Activated CD4-positive, alpha-beta T cell treated with anti-CD3 and anti-CD28 coated beads for 36 hours (primary cell): ENCODE measurements around the gene PIK3IP1. TPM values are rescaled to one million over a fixed set of nuclear protein-coding genes. Genes with fewer than 3 reads are reported as not detected.
"Not testable (repeated sequence)": the region's sequence is repeated elsewhere in the genome, so short reads cannot be mapped to it uniquely, and the experiment has no call there.

Experiments used
- ATAC-seq: fragments of 200-7000 bp; cut with Tn5 transposase; one replicate; pipeline ENCODE4 v1.10.0; 2021; ENCODE audit warnings: mild to moderate bottlenecking, moderate library complexity
- CTCF ChIA-PET: fragments of 350-600 bp; sonication (Branson Sonifier 250); formaldehyde crosslinking; loops from one replicate; lab custom pipeline; 2021; ENCODE audit warnings: antibody characterized with exemption; lab: Charles Lee
- POLR2A ChIA-PET: fragments of 350-600 bp; sonication (Branson Sonifier 250); formaldehyde crosslinking; loops from one replicate; lab custom pipeline; 2021; ENCODE audit warnings: antibody characterized with exemption, inconsistent platforms; lab: Charles Lee
- DNase-seq: peaks from one replicate; pipeline ENCODE4 v3.0.0-alpha.2; 2020
- H3K27ac Mint-ChIP-seq: one replicate; pipeline ENCODE4 v1.8.0; 2021; ENCODE audit warnings: mixed read lengths
- H3K27me3 Mint-ChIP-seq: one replicate; pipeline ENCODE4 v1.8.0; 2021; ENCODE audit warnings: mixed read lengths
- H3K36me3 Mint-ChIP-seq: one replicate; pipeline ENCODE4 v1.8.0; 2021; ENCODE audit warnings: low read depth, mixed read lengths
- H3K4me1 Mint-ChIP-seq: one replicate; pipeline ENCODE4 v1.8.0; 2021; ENCODE audit warnings: mixed read lengths
- H3K4me3 Mint-ChIP-seq: one replicate; pipeline ENCODE4 v1.8.0; 2021; ENCODE audit warnings: mild to moderate bottlenecking, moderate library complexity, mixed read lengths
- H3K9me3 Mint-ChIP-seq: one replicate; pipeline ENCODE4 v1.8.0; 2021; ENCODE audit warnings: low read depth, mixed read lengths
- intact Hi-C, 2 experiments: fragments of 100-400 bp; cut with DNase I in 1 of 2; cut with micrococcal nuclease in 1 of 2; formaldehyde crosslinking; loops; one replicate each; pipeline versions ENCODE4 v1.14.2 to v1.15.1; 2022 to 2024; cut with DNase I, micrococcal nuclease
- total RNA-seq, 2 experiments: library from RNA; stranded (reverse); gene quantifications; one replicate each; pipeline ENCODE4 v1.2.3, GENCODE V29; 2021

The PIK3IP1 gene
- total RNA-seq, 2 experiments from 2014 or later, result 14.2 to 15.1 TPM

DNA sequence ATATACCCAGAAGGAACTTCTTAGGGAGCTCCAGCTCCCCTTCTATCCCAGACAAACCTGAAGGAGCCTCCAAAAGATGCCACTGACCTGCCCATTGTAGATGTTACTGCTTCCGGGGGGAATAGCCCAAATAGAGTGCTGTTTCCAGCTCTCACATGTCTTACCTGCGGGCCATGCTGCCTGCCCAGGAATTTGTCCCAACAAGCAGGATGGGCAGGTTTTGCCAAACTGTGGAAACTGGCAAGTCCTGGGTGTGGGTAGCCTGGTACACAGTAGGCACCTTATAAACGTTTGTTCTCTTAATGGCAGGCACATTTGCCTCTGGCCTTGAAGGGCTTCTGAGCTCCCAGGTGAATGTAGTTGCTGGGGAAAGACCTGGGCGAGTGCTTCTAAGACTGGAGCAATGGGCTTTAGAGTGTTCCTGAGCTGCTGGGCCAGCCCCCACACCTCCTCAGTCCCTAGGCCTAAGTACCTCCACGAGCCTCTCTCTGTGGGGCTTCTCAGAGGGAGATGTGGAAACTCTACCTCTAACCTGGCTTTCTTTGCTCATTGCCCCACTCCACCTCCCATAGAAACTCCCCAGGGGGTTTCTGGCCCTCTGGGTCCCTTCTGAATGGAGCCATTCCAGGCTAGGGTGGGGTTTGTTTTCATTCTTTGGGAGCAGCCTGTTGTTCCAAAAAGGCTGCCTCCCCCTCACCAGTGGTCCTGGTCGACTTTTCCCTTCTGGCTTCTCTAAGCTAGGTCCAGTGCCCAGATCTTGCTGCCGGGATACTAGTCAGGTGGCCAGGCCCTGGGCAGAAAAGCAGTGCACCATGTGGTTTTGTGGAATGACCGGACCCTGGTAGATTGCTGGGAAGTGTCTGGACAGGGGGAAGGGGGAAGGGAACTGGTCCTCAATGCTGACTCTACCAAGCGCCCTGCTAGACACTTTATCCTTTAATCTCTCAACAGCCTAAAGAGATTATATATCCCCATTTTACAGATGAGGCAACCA is 43.0 kb downstream of the PIK3IP1 start:
- no peaks in the 10 kb centered on the region for H3K36me3 Mint-ChIP-seq
- no peaks in the 10 kb centered on the region for H3K9me3 Mint-ChIP-seq
- DNase-seq (no peak), ATAC-seq (no peak)
- H3K27me3 Mint-ChIP-seq, result no peaks in the 10 kb centered on the region
- H3K4me3 Mint-ChIP-seq, result no peak overlapping the region
- H3K27ac Mint-ChIP-seq, result no peak overlapping the region
- ChIA-PET CTCF (interaction anchor here (0.5 to 1.6 kb wide), 4 partner anchors 8 to 167 kb away, joined by 3 to 4 read pairs (median 3); no protein-coding TSS in a partner anchor), POLR2A (interaction anchor here (0.6 kb wide), 1 partner anchor 84 kb away, joined by 3 read pairs; no protein-coding TSS in a partner anchor)
- intact Hi-C loops, result no loop called here
- peaks cover 29% of the 10 kb centered on the region for H3K4me1 Mint-ChIP-seq

DNA sequence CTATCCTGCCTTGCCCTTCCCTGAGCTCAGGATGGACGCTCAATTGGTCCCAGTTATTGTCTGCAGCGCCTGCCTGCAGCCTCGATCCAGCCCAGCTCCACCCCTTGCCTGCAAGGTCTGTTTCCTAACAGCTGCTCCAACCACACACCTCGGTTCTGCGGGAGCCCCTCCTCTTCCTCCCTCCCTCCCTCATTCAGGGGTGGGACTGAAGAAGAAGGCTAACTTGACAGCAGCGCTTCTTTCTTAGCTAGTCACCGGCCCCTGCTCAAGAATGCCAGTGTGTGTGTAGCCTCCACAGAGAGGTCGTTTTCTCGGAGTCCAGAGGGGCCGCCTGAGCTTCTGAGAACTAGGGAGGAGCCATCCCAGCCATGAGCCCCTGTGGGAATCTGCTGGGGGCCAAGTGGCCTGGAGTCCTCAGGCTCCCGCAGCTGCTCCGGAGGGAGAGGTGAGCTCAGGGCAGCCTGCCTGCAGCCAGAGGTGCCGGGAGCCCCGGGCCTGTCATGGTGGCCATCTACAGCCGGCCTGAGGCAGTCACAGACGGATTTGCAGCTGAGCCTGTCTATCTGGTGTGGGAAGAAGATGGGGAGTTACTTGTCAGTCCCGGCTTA is 44.0 kb downstream of the PIK3IP1 start:
- CTCF ChIA-PET, result interaction anchor here (0.8 to 1.9 kb wide), 6 partner anchors 9 to 385 kb away, joined by 3 to 9 read pairs (median 4); no protein-coding TSS in a partner anchor
- Mint-ChIP-seq H3K9me3 (no peaks in the 10 kb centered on the region), H3K27ac (no peak overlapping the region), H3K36me3 (no peaks in the 10 kb centered on the region), H3K27me3 (no peaks in the 10 kb centered on the region), H3K4me1 (peaks cover 29% of the 10 kb centered on the region), H3K4me3 (no peak overlapping the region)
- ATAC-seq, result peak; percentile 100
- intact Hi-C loops, result no loop called here
- POLR2A ChIA-PET, result interaction anchor here (0.6 kb wide), 1 partner anchor 1225 kb away, joined by 3 read pairs; no protein-coding TSS in a partner anchor
- DNase-seq, result peak; percentile 78

DNA sequence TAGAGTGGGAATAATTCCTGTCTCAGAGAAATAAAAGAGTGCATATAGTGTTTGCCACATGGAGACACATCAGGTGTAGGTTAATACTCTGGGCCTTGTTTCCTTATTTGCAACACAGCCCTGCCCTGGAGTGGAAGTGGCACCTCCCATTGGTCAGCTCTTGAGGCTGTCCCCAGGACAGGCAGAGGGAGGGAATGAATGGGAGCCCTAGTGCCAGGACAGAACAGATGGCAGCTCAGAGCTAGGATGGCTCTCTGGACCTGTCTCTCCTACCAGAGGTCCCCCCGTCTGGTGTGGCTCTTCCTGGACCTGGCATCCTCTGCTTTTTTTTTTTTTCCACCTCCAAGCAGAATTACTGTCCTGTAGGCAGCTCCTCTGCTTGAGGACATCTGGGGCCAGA is 44.6 kb downstream of the PIK3IP1 start:
- POLR2A ChIA-PET, result interaction anchor here (0.6 kb wide), 1 partner anchor 1225 kb away, joined by 3 read pairs; no protein-coding TSS in a partner anchor

DNA sequence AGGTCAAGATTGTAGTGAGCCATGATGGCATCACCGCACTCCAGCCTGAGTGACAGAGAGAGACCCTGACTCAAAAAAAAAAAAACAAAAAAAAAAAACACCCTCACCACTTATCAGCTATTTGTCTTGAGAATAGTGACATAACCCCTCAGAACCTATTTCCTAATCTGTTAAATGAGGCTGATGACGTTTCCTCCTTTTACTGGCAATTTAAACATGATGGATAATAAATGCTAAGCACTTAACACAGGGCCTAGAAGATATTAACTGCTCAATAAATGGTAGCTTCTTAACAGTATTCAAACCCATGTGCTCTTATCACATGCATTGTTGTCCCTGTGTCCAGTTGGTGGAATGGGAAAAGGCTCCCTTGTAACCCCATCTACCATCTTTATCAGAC is 45.6 kb downstream of the PIK3IP1 start:
- CTCF ChIA-PET, result interaction anchor here (0.7 to 1.9 kb wide), 6 partner anchors 8 to 67 kb away, joined by 3 to 9 read pairs (median 4); partner anchors contain the start of gene LIMK2
- H3K27ac Mint-ChIP-seq, result no peak overlapping the region
- ATAC-seq, result no peak
- H3K9me3 Mint-ChIP-seq, result no peaks in the 10 kb centered on the region
- peaks cover 4% of the 10 kb centered on the region for H3K36me3 Mint-ChIP-seq
- H3K4me1 Mint-ChIP-seq, result peaks cover 33% of the 10 kb centered on the region
- no peak for DNase-seq
- H3K4me3 Mint-ChIP-seq, result no peak overlapping the region
- POLR2A ChIA-PET, result no interaction called here
- intact Hi-C loops, result no loop called here
- H3K27me3 Mint-ChIP-seq, result no peaks in the 10 kb centered on the region

More for the DNA sequence above, 44.6 kb downstream of the PIK3IP1 start:
- DNase-seq (no peak), ATAC-seq (no peak)
- H3K27me3 Mint-ChIP-seq, result no peaks in the 10 kb centered on the region
- H3K4me3 Mint-ChIP-seq, result no peak overlapping the region
- H3K27ac Mint-ChIP-seq, result no peak overlapping the region
- intact Hi-C loops, result no loop called here
- H3K36me3 Mint-ChIP-seq, result no peaks in the 10 kb centered on the region
- CTCF ChIA-PET, result interaction anchor here (0.8 to 1.9 kb wide), 5 partner anchors 9 to 386 kb away, joined by 3 to 9 read pairs (median 4); no protein-coding TSS in a partner anchor
- no peaks in the 10 kb centered on the region for H3K9me3 Mint-ChIP-seq
- peaks cover 31% of the 10 kb centered on the region for H3K4me1 Mint-ChIP-seq

DNA sequence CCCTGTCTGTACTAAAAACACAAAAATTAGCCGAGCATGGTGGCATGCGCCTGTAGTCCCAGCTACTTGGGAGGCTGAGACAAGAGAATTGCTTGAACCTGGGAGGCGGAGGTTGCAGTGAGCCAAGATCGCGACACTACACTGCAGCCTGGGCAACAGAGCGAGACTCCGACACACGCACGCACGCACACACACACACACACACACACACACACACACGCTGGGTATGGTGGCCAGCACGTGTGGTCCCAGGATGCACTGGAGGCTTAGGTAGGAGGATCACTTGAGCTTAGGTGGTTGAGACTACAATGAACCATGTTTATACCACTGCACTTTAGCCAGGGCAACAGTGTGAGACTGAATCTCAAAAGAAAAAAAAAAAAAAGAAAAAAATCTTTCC is 46.3 kb downstream of the PIK3IP1 start:
- ATAC-seq, H3K4me3 Mint-ChIP-seq, POLR2A ChIA-PET, H3K27me3 Mint-ChIP-seq, H3K9me3 Mint-ChIP-seq, H3K27ac Mint-ChIP-seq, DNase-seq, intact Hi-C loops, H3K36me3 Mint-ChIP-seq: not testable (repeated sequence)
- peaks cover 36% of the 10 kb centered on the region for H3K4me1 Mint-ChIP-seq
- CTCF ChIA-PET, result interaction anchor here (0.7 to 1.2 kb wide), 3 partner anchors 10 to 67 kb away, joined by 3 to 5 read pairs (median 4); no protein-coding TSS in a partner anchor

DNA sequence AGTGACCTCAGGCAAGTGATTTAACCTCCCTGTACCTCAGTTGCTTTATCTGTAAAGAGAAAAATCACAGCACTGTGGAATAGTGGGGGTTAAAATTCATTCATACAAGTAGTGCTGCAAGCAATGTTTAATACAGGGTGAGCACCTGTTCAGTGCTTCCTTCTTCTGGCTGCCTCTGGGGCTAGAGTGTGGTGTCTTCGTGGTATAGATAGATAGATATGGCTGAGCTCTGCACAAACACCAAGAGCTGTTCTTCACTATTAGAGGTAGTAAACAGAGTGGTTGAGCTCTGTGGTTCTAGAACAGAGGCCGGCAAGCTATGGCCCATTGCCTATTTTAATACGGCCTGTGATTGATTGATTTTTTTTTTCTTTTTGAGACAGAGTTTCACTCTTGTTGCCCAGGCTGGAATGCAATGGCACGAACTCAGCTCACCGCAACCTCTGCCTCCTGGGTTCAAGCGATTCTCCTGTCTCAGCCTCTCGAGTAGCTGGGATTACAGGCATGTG is 47.3 kb downstream of the PIK3IP1 start:
- intact Hi-C loops, result no loop called here
- Mint-ChIP-seq H3K36me3 (peaks cover 4% of the 10 kb centered on the region), H3K27ac (no peak overlapping the region), H3K4me3 (no peak overlapping the region), H3K4me1 (peaks cover 36% of the 10 kb centered on the region), H3K9me3 (no peaks in the 10 kb centered on the region), H3K27me3 (no peaks in the 10 kb centered on the region)
- DNase-seq (no peak), ATAC-seq (no peak)
- ChIA-PET POLR2A (interaction anchor here (0.6 kb wide), 1 partner anchor 10 kb away, joined by 3 read pairs; no protein-coding TSS in a partner anchor), CTCF (interaction anchor here (1.1 kb wide), 1 partner anchor 66 kb away, joined by 3 read pairs; no protein-coding TSS in a partner anchor)

DNA sequence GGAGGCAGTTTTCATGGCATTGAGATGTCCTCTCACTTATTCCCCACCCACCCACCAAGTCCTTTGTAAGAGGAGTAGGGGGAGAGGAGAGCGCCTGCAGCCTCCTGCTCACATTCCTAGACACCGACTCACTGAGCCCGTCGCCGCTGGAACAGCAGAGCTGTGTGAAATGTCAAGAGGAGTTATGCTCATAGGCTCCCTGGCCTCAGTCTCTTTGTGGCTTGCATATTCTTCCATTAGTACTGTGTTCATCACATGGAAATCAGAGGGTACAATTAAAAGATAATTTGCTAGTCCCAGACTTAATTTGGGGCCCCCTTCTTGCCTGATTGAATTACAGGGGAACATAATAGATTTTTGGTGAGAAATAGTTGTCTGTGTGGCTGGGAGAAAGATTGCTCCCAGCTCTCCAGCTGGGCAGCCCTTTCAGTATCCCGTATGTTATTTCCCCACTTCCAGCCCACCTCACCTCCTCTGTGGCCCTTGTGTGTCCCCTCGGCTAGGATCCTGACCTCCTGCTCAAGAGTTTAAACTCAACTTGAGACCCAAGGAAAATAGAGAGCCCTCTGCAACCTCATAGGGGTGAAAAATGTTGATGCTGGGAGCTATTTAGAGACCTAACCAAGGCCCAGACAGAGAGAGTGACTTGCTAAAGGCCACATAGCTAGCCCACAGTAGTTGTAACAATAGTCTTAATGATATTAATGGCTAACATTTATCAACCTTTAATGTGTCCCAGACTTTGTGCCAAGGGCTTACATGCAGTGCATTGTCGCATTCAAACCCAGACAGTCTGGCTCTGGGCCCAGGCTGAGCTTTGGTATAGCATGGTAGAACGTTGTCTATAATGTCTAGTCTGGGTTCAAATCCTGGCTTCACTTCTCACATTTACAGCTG is 48.0 kb downstream of the PIK3IP1 start:
- H3K36me3 Mint-ChIP-seq, result peaks cover 4% of the 10 kb centered on the region
- no peak overlapping the region for H3K27ac Mint-ChIP-seq
- no peaks in the 10 kb centered on the region for H3K27me3 Mint-ChIP-seq
- ChIA-PET CTCF (interaction anchor here (0.6 to 1.1 kb wide), 2 partner anchors 67 to 74 kb away, joined by 3 read pairs; no protein-coding TSS in a partner anchor), POLR2A (interaction anchor here (0.6 kb wide), 1 partner anchor 11 kb away, joined by 3 read pairs; no protein-coding TSS in a partner anchor)
- H3K4me3 Mint-ChIP-seq, result no peak overlapping the region
- H3K9me3 Mint-ChIP-seq, result no peaks in the 10 kb centered on the region
- H3K4me1 Mint-ChIP-seq, result peaks cover 40% of the 10 kb centered on the region
- ATAC-seq (no peak), DNase-seq (no peak)
- intact Hi-C loops, result no loop called here

DNA sequence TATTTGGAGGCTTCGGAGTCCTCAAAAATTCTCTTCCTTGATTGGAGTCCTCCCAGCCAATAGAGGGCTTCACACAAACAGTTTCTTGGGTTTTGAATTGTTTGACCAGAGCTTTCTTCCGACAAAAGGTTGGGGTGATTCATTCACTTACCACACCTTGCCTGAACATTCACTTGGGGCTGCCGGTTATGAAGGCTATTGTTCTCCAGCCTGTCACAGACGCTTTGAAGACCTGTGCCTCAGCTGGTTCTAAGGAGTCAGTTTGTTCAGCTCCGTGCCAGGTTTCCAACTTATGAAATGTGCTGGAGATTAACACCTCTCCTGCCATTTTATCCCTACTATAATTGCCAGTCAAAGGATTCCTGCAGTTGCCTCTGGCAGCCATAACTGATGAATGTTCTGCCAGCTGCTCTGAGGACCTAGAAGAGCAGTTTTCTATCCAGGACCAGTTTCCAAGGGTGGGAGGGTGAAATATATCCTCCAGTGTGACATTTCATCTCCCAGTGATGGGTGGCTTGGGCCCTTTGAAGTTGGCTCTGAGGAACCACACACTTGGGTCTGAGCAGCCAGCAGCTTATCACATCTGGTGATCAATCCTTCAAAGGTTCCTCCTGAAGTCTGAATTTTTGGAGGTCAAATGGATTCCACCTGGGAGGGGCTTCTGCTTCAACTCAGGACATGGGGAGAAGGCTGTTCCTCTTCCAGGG is 48.8 kb downstream of the PIK3IP1 start:
- Mint-ChIP-seq H3K36me3 (peaks cover 4% of the 10 kb centered on the region), H3K27ac (no peak overlapping the region), H3K27me3 (no peaks in the 10 kb centered on the region), H3K9me3 (no peaks in the 10 kb centered on the region), H3K4me1 (peaks cover 34% of the 10 kb centered on the region), H3K4me3 (no peak overlapping the region)
- DNase-seq (no peak), ATAC-seq (no peak)
- intact Hi-C loops, result no loop called here
- CTCF ChIA-PET, result interaction anchor here (0.6 kb wide), 1 partner anchor 73 kb away, joined by 3 read pairs; no protein-coding TSS in a partner anchor
- POLR2A ChIA-PET, result no interaction called here

DNA sequence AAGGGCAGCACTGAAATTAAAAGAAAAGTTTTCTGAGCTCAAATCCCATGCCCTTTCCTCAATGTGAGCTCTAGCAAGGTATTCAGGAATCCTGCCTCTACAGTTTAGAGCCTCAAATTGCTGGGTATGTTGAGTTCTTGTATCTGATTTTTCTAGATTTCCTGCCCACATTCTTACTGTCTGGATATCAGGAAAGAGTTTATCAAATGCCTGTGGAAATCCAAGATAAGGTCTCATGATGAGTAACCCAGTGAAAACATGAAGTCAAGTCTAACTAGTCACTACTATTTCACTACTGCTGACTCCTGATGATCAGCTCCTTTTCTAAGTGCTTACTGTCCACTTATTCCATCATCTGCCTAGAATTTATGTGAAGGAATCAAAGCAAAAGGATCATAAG is 50.4 kb downstream of the PIK3IP1 start:
- POLR2A ChIA-PET, result no interaction called here
- no peak for ATAC-seq

DNA sequence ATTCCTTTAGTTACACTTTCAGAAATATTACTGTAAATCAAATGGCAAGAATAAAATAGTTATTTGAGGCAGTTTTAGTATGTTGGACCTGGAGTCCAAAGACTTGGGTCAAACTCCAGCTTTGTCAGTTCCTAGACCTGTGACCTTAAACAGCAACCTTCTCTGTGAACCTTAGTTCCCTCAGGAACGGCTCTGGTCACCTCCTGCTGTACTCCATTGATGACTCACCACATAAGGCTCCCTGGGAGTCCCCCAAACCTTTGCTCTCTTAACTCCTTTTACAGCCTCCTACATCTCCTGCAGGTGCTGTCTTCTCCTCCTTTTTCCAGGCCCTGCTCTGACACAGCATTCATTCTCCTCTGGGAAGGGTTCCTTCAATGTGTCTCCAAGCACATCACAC is 51.1 kb downstream of the PIK3IP1 start:
- Mint-ChIP-seq H3K27me3 (no peaks in the 10 kb centered on the region), H3K4me1 (peaks cover 17% of the 10 kb centered on the region), H3K4me3 (no peak overlapping the region), H3K9me3 (no peaks in the 10 kb centered on the region), H3K27ac (no peak overlapping the region), H3K36me3 (peaks cover 4% of the 10 kb centered on the region)
- ChIA-PET CTCF (interaction anchor here (0.9 kb wide), 1 partner anchor 9 kb away, joined by 3 read pairs; no protein-coding TSS in a partner anchor), POLR2A (no interaction called here)
- intact Hi-C loops, result no loop called here
- DNase-seq (no peak), ATAC-seq (no peak)

More for the DNA sequence above, 50.4 kb downstream of the PIK3IP1 start:
- Mint-ChIP-seq H3K4me1 (peaks cover 20% of the 10 kb centered on the region), H3K4me3 (no peak overlapping the region), H3K36me3 (peaks cover 4% of the 10 kb centered on the region), H3K27me3 (no peaks in the 10 kb centered on the region), H3K9me3 (no peaks in the 10 kb centered on the region), H3K27ac (no peak overlapping the region)
- intact Hi-C loops, result no loop called here
- no peak for DNase-seq
- CTCF ChIA-PET, result no interaction called here
